NCI-H226 (cell line): Measurements from ENCODE around the gene PLPP7.
"Not testable (repeated sequence)": the region's sequence is repeated elsewhere in the genome, so short reads cannot be mapped to it uniquely, and the experiment has no call there.

ENCODE experiments used
- DNase-seq: peaks from one replicate; pipeline ENCODE4 v3.0.0-alpha.2; 2015

PLPP7 gene

GRCh38 chr9:131270171-131271015 is 19.1 kb upstream of the PLPP7 start:
- no peak for DNase-seq

- DNase-seq, result not testable (repeated sequence)
These were observed 18.6 kb upstream of the PLPP7 start for GRCh38 chr9:131271016-131271273.

GRCh38 chr9:131271506-131271931 is 18.0 kb upstream of the PLPP7 start:
- no peak for DNase-seq

- DNase-seq, result no peak
These were observed 17.3 kb upstream of the PLPP7 start for GRCh38 chr9:131272212-131272611.

- DNase-seq, result no peak
These were observed 16.2 kb upstream of the PLPP7 start for GRCh38 chr9:131273146-131273855.

- no peak for DNase-seq
These were observed 15.5 kb upstream of the PLPP7 start for GRCh38 chr9:131273856-131274673.

- DNase-seq, result no peak
These were observed 14.7 kb upstream of the PLPP7 start for GRCh38 chr9:131274674-131275331.

GRCh38 chr9:131275332-131276093 is 14.0 kb upstream of the PLPP7 start:
- DNase-seq, result no peak

GRCh38 chr9:131276094-131276888 is 13.2 kb upstream of the PLPP7 start, which contains the start of gene FAM78A:
Gene FAM78A, minus strand, starts transcription at chr9:131276510. Its CDS starts 331 bp downstream, at chr9:131276179.
- DNase-seq, result no peak

- no peak for DNase-seq
These were observed 12.6 kb upstream of the PLPP7 start for GRCh38 chr9:131276891-131277286.

- no peak for DNase-seq
These were observed 12.1 kb upstream of the PLPP7 start for GRCh38 chr9:131277287-131277909.

GRCh38 chr9:131277910-131278701 is 11.4 kb upstream of the PLPP7 start:
- peak; percentile 74 for DNase-seq

GRCh38 chr9:131278702-131279111 is 10.8 kb upstream of the PLPP7 start:
- no peak for DNase-seq

GRCh38 chr9:131279196-131279862 is 10.2 kb upstream of the PLPP7 start:
- no peak for DNase-seq

- DNase-seq, result no peak
These were observed 9.5 kb upstream of the PLPP7 start for GRCh38 chr9:131279863-131280570.

- no peak for DNase-seq
These were observed 8.9 kb upstream of the PLPP7 start for GRCh38 chr9:131280660-131281059.

- no peak for DNase-seq
These were observed 8.2 kb upstream of the PLPP7 start for GRCh38 chr9:131281119-131281965.

- DNase-seq, result no peak
These were observed 7.3 kb upstream of the PLPP7 start for GRCh38 chr9:131282175-131282574.
